ENCODE results near the gene TRIM34.
"Not testable (repeated sequence)": the region's sequence is repeated elsewhere in the genome, so short reads cannot be mapped to it uniquely, and the experiment has no call there.

Gene TRIM34

GRCh38 chr11:5646139-5646538 is 21.3 kb downstream of the TRIM34 start:
- Mint-ChIP-seq H3K27me3 (no peaks in the 10 kb centered on the region), H3K27ac (no peak overlapping the region), H3K4me3 (no peak overlapping the region), H3K4me1 (ENCODE audit: low read depth) (no peaks in the 10 kb centered on the region), H3K36me3 (peaks cover 11% of the 10 kb centered on the region), H3K9me3 (ENCODE audit: low read depth) (no peaks in the 10 kb centered on the region)

- H3K36me3 Mint-ChIP-seq = peaks cover 16% of the 10 kb centered on the region
- H3K27ac Mint-ChIP-seq = no peak overlapping the region
- H3K9me3 Mint-ChIP-seq (ENCODE audit: low read depth) = no peaks in the 10 kb centered on the region
- no peaks in the 10 kb centered on the region for H3K27me3 Mint-ChIP-seq
- no peak overlapping the region for H3K4me3 Mint-ChIP-seq
- H3K4me1 Mint-ChIP-seq (ENCODE audit: low read depth) = no peaks in the 10 kb centered on the region
Observed at GRCh38 chr11:5655474-5655873, 30.7 kb downstream of the TRIM34 start.

GRCh38 chr11:5656956-5657355 is 32.2 kb downstream of the TRIM34 start:
- not testable (repeated sequence) for H3K4me3 Mint-ChIP-seq; H3K27ac Mint-ChIP-seq; H3K4me1 Mint-ChIP-seq (ENCODE audit: low read depth); H3K27me3 Mint-ChIP-seq; H3K9me3 Mint-ChIP-seq (ENCODE audit: low read depth)
- H3K36me3 Mint-ChIP-seq = peaks cover 13% of the 10 kb centered on the region

- no peak overlapping the region for H3K4me3 Mint-ChIP-seq
- H3K9me3 Mint-ChIP-seq (ENCODE audit: low read depth) = no peaks in the 10 kb centered on the region
- H3K27me3 Mint-ChIP-seq = no peaks in the 10 kb centered on the region
- peaks cover 10% of the 10 kb centered on the region for H3K36me3 Mint-ChIP-seq
- H3K27ac Mint-ChIP-seq = no peak overlapping the region
- no peaks in the 10 kb centered on the region for H3K4me1 Mint-ChIP-seq (ENCODE audit: low read depth)
Observed at GRCh38 chr11:5658318-5658717, 33.5 kb downstream of the TRIM34 start.

GRCh38 chr11:5663511-5663910 is 38.7 kb downstream of the TRIM34 start:
- Mint-ChIP-seq H3K27me3 (no peaks in the 10 kb centered on the region), H3K4me1 (ENCODE audit: low read depth) (no peaks in the 10 kb centered on the region), H3K4me3 (no peak overlapping the region), H3K9me3 (ENCODE audit: low read depth) (no peaks in the 10 kb centered on the region), H3K27ac (no peak overlapping the region), H3K36me3 (peaks cover 5% of the 10 kb centered on the region)

GRCh38 chr11:5665051-5665570 is 40.3 kb downstream of the TRIM34 start:
- Mint-ChIP-seq H3K36me3 (peaks cover 5% of the 10 kb centered on the region), H3K27me3 (no peaks in the 10 kb centered on the region), H3K4me3 (no peak overlapping the region), H3K27ac (peak overlapping the region; percentile 3), H3K9me3 (ENCODE audit: low read depth) (no peaks in the 10 kb centered on the region), H3K4me1 (ENCODE audit: low read depth) (no peaks in the 10 kb centered on the region)

- H3K4me1 Mint-ChIP-seq (ENCODE audit: low read depth) = no peaks in the 10 kb centered on the region
- no peak overlapping the region for H3K4me3 Mint-ChIP-seq
- H3K9me3 Mint-ChIP-seq (ENCODE audit: low read depth) = no peaks in the 10 kb centered on the region
- peaks cover 7% of the 10 kb centered on the region for H3K36me3 Mint-ChIP-seq
- no peaks in the 10 kb centered on the region for H3K27me3 Mint-ChIP-seq
- H3K27ac Mint-ChIP-seq = peak overlapping the region; percentile 54
Observed at GRCh38 chr11:5665746-5666401, 41.1 kb downstream of the TRIM34 start.

GRCh38 chr11:5666402-5666793 is 41.6 kb downstream of the TRIM34 start:
- H3K4me3 Mint-ChIP-seq = no peak overlapping the region
- H3K36me3 Mint-ChIP-seq = peaks cover 7% of the 10 kb centered on the region
- H3K27ac Mint-ChIP-seq = peak overlapping the region; percentile 54

GRCh38 chr11:5671831-5672230 is 47.0 kb downstream of the TRIM34 start:
- H3K9me3 Mint-ChIP-seq (ENCODE audit: low read depth) = no peaks in the 10 kb centered on the region
- peaks cover 16% of the 10 kb centered on the region for H3K36me3 Mint-ChIP-seq
- peaks cover 16% of the 10 kb centered on the region for H3K4me1 Mint-ChIP-seq (ENCODE audit: low read depth)
- H3K4me3 Mint-ChIP-seq = no peak overlapping the region
- no peaks in the 10 kb centered on the region for H3K27me3 Mint-ChIP-seq
- no peak overlapping the region for H3K27ac Mint-ChIP-seq

More at GRCh38 chr11:5666402-5666793, 41.6 kb downstream of the TRIM34 start:
- Mint-ChIP-seq H3K27me3 (no peaks in the 10 kb centered on the region), H3K9me3 (ENCODE audit: low read depth) (no peaks in the 10 kb centered on the region), H3K4me1 (ENCODE audit: low read depth) (no peaks in the 10 kb centered on the region)

- Mint-ChIP-seq H3K36me3 (peaks cover 23% of the 10 kb centered on the region), H3K4me1 (ENCODE audit: low read depth) (peaks cover 25% of the 10 kb centered on the region), H3K27ac (no peak overlapping the region), H3K4me3 (peak overlapping the region; percentile 1), H3K9me3 (ENCODE audit: low read depth) (no peaks in the 10 kb centered on the region), H3K27me3 (no peaks in the 10 kb centered on the region)
Observed at GRCh38 chr11:5674391-5674790, 49.6 kb downstream of the TRIM34 start.

- peaks cover 39% of the 10 kb centered on the region for H3K4me1 Mint-ChIP-seq (ENCODE audit: low read depth)
- no peaks in the 10 kb centered on the region for H3K27me3 Mint-ChIP-seq
- H3K36me3 Mint-ChIP-seq = peaks cover 16% of the 10 kb centered on the region
- no peak overlapping the region for H3K27ac Mint-ChIP-seq
- no peak overlapping the region for H3K4me3 Mint-ChIP-seq
- H3K9me3 Mint-ChIP-seq (ENCODE audit: low read depth) = no peaks in the 10 kb centered on the region
Observed at GRCh38 chr11:5679811-5680210, 55.0 kb downstream of the TRIM34 start.

GRCh38 chr11:5682890-5683441 is 58.2 kb downstream of the TRIM34 start:
- Mint-ChIP-seq H3K4me3 (peak overlapping the region; percentile 95), H3K4me1 (ENCODE audit: low read depth) (peaks cover 56% of the 10 kb centered on the region), H3K36me3 (peaks cover 13% of the 10 kb centered on the region), H3K27ac (peak overlapping the region; percentile 97)
- not testable (repeated sequence) for H3K27me3 Mint-ChIP-seq; H3K9me3 Mint-ChIP-seq (ENCODE audit: low read depth)

GRCh38 chr11:5683620-5684019 is 58.8 kb downstream of the TRIM34 start:
- Mint-ChIP-seq H3K4me3 (peak overlapping the region; percentile 95), H3K4me1 (ENCODE audit: low read depth) (peaks cover 58% of the 10 kb centered on the region), H3K27ac (peak overlapping the region; percentile 97)
- not testable (repeated sequence) for H3K9me3 Mint-ChIP-seq (ENCODE audit: low read depth); H3K27me3 Mint-ChIP-seq; H3K36me3 Mint-ChIP-seq

- Mint-ChIP-seq H3K9me3 (ENCODE audit: low read depth) (no peaks in the 10 kb centered on the region), H3K36me3 (peaks cover 6% of the 10 kb centered on the region), H3K27me3 (no peaks in the 10 kb centered on the region), H3K4me3 (peak overlapping the region; percentile 95), H3K4me1 (ENCODE audit: low read depth) (peaks cover 59% of the 10 kb centered on the region), H3K27ac (peak overlapping the region; percentile 97)
Observed at GRCh38 chr11:5684036-5684645, 59.3 kb downstream of the TRIM34 start.

- H3K4me1 Mint-ChIP-seq (ENCODE audit: low read depth) = peaks cover 62% of the 10 kb centered on the region
- no peaks in the 10 kb centered on the region for H3K27me3 Mint-ChIP-seq
- no peaks in the 10 kb centered on the region for H3K9me3 Mint-ChIP-seq (ENCODE audit: low read depth)
- peak within 1 kb of the TSS; percentile 97 for H3K27ac Mint-ChIP-seq
- peaks cover 3% of the 10 kb centered on the region for H3K36me3 Mint-ChIP-seq
- peak within 1 kb of the TSS; percentile 95 for H3K4me3 Mint-ChIP-seq
Observed at GRCh38 chr11:5684646-5685362, 60.0 kb downstream of the TRIM34 start, which contains the start of gene TRIM5. Gene TRIM5 (minus strand): TSS chr11:5685074. CDS start chr11:5680177, 4,897 bp downstream.

Measured in activated naive CD8-positive, alpha-beta T cell (primary cell).